Right cardiac atrium (tissue), 5 donors: Measurements from ENCODE around the gene COX6B1. TPM values are rescaled to one million over a fixed set of nuclear protein-coding genes. Genes with fewer than 3 reads are reported as not detected.
A peak's percentile ranks its signal among the peaks of the same experiment; 100 is the strongest.
"Not testable (repeated sequence)": the region's sequence is repeated elsewhere in the genome, so short reads cannot be mapped to it uniquely, and the experiment has no call there.

Experiments
- ATAC-seq, 2 donors: fragments of 200-7000 bp; cut with Tn5 transposase; one replicate each; pipeline versions ENCODE4 v1.8.0 to v1.9.1; 2020; ENCODE audit warnings: moderate library complexity in 2 of 2, mild to moderate bottlenecking in 1 of 2
- DNase-seq, 3 donors: peaks; one replicate each; pipeline ENCODE4 v3.0.0-alpha.2; 2020
- H3K27ac ChIP-seq: one replicate; pipeline ENCODE4 v1.5.1; 2013; ENCODE audit warnings: mild to moderate bottlenecking, low read length, control low read depth, moderate library complexity
- H3K27me3 ChIP-seq: one replicate; pipeline ENCODE4 v1.6.1; 2013; ENCODE audit not compliant: control insufficient read depth, insufficient read depth
- H3K4me1 ChIP-seq: one replicate; pipeline ENCODE4 v1.6.1; 2013; ENCODE audit warnings: low read length; ENCODE audit not compliant: control insufficient read depth, insufficient read depth
- H3K4me3 ChIP-seq: one replicate; pipeline ENCODE4 v1.5.1; 2013; ENCODE audit warnings: low read length, control low read depth
- H3K9me3 ChIP-seq: one replicate; pipeline ENCODE4 v1.6.1; 2013; ENCODE audit warnings: low read length; ENCODE audit not compliant: control insufficient read depth
- WGBS: extraction: QIAGEN DNeasy Blood & Tissue Kit; methylation state at CpG from one replicate; pipeline ENCODE4 v1.1.7; 2013; 5-methylcytosine and 5-hydroxymethylcytosine counted together
- intact Hi-C, 4 donors: fragments of 100-400 bp; cut with DNase I; formaldehyde crosslinking; loops; one replicate each; pipeline versions ENCODE4 v1.11.0 to v1.14.0; 2022 to 2023
- polyA plus RNA-seq: library from polyadenylated mRNA; stranded (reverse); fragments of 200-250 nt; gene quantifications from one replicate; pipeline ENCODE4 v1.2.3, GENCODE V29; 2013
- total RNA-seq, 4 donors: library from RNA; stranded (reverse); fragmentation: NEBNext Ultra II Directional; extraction: Animal tissue kit (Norgen Biotek cat#: 25700); gene quantifications; one replicate each; pipeline ENCODE4 v1.2.1, GENCODE V29; 2021
- donor health status: healthy with polysubstance abuse.
- donor health status: DM: no; HTN: yes; CAD: no.
- donor health status: DM: no; HTN: no; CAD: no.
- donor health status: DM: no; HTN: yes; CAD: no; lungs with severe emphysema.
- donor health status: DM: yes; HTN: yes; CAD: no.

The COX6B1 gene
- total and polyA plus RNA-seq, 5 donors, result 899 to 3,084 (median 1,127) TPM

DNA sequence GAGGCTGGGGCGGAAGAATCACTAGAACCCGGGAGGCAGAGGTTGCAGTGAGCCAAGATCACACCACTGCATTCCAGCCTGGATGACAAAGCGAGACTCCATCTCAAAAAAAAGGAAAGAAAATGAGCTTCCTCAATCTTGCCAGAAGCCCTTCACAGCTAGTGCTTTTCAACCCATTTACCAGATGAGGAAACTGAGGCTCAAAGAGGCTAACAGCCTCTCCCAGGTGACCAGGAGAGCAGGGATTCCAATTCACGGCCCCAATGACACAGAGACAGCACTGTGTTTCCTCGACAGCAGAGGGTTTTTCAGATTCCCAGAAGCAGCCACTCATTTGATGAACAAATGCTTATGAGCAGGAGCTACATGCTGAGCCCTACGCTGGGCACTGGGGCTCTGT lies 21.4 kb downstream of the COX6B1 start:
- H3K9me3 ChIP-seq, result no peaks in the 10 kb centered on the region
- no peak overlapping the region for H3K27ac ChIP-seq
- WGBS, result 79% methylated on average over 6 of the region's 6 CpGs
- intact Hi-C loops, result no loop called here
- no peak overlapping the region for H3K4me3 ChIP-seq
- H3K27me3 ChIP-seq, result no peaks in the 10 kb centered on the region
- DNase-seq, result no peak
- H3K4me1 ChIP-seq, result no peaks in the 10 kb centered on the region
- no peak for ATAC-seq

DNA sequence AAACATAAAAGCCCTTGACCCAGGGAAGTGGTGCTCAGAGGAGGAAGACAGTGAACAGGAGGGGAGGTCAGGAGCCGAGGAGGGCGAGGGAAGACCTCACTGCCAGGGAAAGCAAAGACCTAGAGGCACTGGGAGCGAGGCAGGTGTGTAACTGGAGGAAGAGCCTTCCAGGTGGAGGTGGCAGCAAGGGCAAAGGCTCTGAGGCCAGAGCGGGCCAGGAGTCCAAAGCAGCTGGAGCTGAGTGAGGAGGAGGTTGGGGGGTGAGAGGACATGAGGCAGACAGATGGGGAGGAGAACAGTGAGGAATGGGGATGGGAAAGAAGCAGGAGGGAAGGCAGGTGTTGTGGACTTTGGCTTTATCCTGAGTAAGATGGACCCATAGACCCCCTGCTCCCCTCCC lies 21.9 kb downstream of the COX6B1 start:
- H3K27me3 ChIP-seq, result no peaks in the 10 kb centered on the region
- no peaks in the 10 kb centered on the region for H3K4me1 ChIP-seq
- H3K9me3 ChIP-seq, result no peaks in the 10 kb centered on the region
- intact Hi-C loops, result no loop called here
- no peak for DNase-seq
- ATAC-seq, result no peak
- H3K4me3 ChIP-seq, result no peak overlapping the region
- H3K27ac ChIP-seq, result no peak overlapping the region
- WGBS, result 73% methylated on average over 4 of the region's 4 CpGs

GRCh38 chr19:35670686-35671085 lies 22.6 kb downstream of the COX6B1 start:
- no peak for DNase-seq
- Histone ChIP-seq H3K27me3 (no peaks in the 10 kb centered on the region), H3K9me3 (no peaks in the 10 kb centered on the region), H3K4me3 (no peak overlapping the region), H3K27ac (no peak overlapping the region), H3K4me1 (no peaks in the 10 kb centered on the region)
- no peak for ATAC-seq
- WGBS, result 71% methylated on average over 1 of the region's 1 CpG
- intact Hi-C loops, result no loop called here

- intact Hi-C loops, result no loop called here
- no peaks in the 10 kb centered on the region for H3K4me1 ChIP-seq
- no peak overlapping the region for H3K27ac ChIP-seq
- 28% methylated on average over 3 of the region's 3 CpGs for WGBS
- H3K9me3 ChIP-seq, result no peaks in the 10 kb centered on the region
- no peak overlapping the region for H3K4me3 ChIP-seq
- no peaks in the 10 kb centered on the region for H3K27me3 ChIP-seq
- DNase-seq (no peak), ATAC-seq (no peak)
These were observed 23.7 kb downstream of the COX6B1 start for GRCh38 chr19:35671818-35672217.

DNA sequence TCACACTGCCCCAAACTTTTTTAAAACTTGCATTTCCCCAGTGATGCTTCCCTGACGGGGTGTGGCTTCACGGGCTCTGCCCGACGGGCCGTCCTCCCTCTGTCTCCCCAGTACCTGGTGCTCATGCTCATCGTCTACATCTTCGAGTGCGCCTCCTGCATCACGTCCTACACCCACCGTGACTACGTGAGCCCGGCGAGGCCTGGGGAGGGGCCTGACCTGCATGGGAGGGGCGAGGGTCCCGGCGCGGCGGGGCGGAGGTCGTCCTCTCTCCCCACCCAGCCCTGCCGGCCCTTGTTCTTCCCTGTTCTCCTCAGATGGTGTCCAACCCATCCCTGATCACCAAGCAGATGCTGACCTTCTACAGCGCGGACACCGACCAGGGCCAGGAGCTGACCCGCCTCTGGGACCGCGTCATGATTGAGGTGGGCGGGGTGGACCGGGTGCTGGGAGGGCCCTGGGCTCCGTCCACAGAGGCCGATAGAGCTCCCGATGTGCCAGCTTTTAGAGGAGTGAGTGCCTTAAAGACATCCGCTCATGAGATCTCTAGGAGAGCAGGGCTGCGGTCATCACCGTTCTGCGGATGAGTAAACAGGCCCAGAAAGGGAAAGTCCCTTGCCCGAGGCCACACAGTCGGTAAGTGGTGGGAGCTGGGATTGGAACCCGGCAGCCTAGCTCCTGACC lies 25.1 kb downstream of the COX6B1 start:
- no peaks in the 10 kb centered on the region for H3K27me3 ChIP-seq
- no peak overlapping the region for H3K4me3 ChIP-seq
- no peaks in the 10 kb centered on the region for H3K4me1 ChIP-seq
- DNase-seq (peak; percentile 68 to 76 (median 69)), ATAC-seq (peak; percentile 71 to 89)
- intact Hi-C loops, result no loop called here
- H3K9me3 ChIP-seq, result no peaks in the 10 kb centered on the region
- WGBS, result 8% methylated on average over 39 of the region's 39 CpGs
- no peak overlapping the region for H3K27ac ChIP-seq

GRCh38 chr19:35675589-35676140 lies 27.5 kb downstream of the COX6B1 start:
- intact Hi-C loops, result no loop called here
- no peaks in the 10 kb centered on the region for H3K27me3 ChIP-seq
- no peak overlapping the region for H3K4me3 ChIP-seq
- no peaks in the 10 kb centered on the region for H3K9me3 ChIP-seq
- WGBS, result 81% methylated on average over 15 of the region's 15 CpGs
- ATAC-seq (no peak), DNase-seq (no peak)
- H3K27ac ChIP-seq, result no peak overlapping the region
- no peaks in the 10 kb centered on the region for H3K4me1 ChIP-seq

DNA sequence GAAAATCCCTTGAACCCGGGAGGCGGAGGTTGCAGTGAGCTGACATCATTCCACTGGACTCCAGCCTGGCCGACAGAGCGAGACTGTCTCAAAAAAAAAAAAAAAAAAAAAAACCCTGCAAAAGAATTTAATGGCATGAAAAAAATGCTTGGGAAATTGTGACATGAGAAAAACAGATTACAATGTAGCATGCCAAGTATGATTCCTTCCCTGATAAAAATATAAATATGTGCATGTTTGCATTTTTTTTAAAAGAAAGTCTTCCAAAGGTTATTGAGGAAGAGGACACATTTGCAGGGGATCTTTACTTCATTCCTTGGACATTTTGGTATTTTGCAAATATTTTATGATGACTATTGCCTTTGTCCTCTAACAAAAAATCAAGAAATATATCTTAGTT lies 41.7 kb downstream of the COX6B1 start:
- DNase-seq (no peak), ATAC-seq (no peak)
- intact Hi-C loops, result loop anchor here in 3 of 4 donors (5.0 to 10.0 kb wide), 2 partner anchors 132 to 245 kb away; partner anchors contain the start of gene LRFN3 (in 2 of the 3)
- 32% methylated on average over 4 of the region's 4 CpGs for WGBS
- Histone ChIP-seq H3K27ac (no peak overlapping the region), H3K9me3 (no peaks in the 10 kb centered on the region), H3K27me3 (no peaks in the 10 kb centered on the region), H3K4me3 (no peak overlapping the region), H3K4me1 (no peaks in the 10 kb centered on the region)

- intact Hi-C loops, result loop anchor here in 3 of 4 donors (5.0 to 10.0 kb wide), 2 partner anchors 131 to 244 kb away; partner anchors contain the start of gene LRFN3 (in 2 of the 3)
These were observed 43.0 kb downstream of the COX6B1 start for GRCh38 chr19:35691106-35691505.

DNA sequence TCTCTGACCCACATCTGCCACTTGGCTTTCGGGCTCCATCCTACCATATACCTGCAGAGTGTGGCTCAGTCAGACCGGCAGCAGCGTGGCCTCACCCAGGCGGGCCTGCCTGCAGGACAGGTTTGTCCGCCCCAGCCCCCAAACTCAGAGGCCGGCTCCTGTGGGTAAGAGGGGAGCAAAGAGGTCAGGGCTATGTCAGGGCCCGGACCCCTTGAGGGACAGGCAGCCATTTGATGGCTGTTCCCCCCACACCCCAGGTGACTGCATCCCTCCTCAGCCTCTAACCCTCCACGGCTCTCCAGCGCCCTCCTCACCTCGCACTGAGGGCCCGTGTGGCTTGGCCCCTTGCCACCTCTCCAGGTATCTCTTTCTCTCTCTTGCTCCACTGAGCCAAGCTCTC lies 43.9 kb downstream of the COX6B1 start:
- intact Hi-C loops, result loop anchor here in 3 of 4 donors (5.0 to 10.0 kb wide), 2 partner anchors 130 to 243 kb away; partner anchors contain the start of gene LRFN3 (in 2 of the 3)
- Histone ChIP-seq H3K27ac (no peak overlapping the region), H3K9me3 (no peaks in the 10 kb centered on the region), H3K27me3 (no peaks in the 10 kb centered on the region), H3K4me3 (no peak overlapping the region), H3K4me1 (no peaks in the 10 kb centered on the region)
- ATAC-seq, result no peak
- DNase-seq, result no peak
- WGBS, result 84% methylated on average over 11 of the region's 11 CpGs

More at GRCh38 chr19:35691106-35691505, 43.0 kb downstream of the COX6B1 start:
- H3K9me3 ChIP-seq, H3K27me3 ChIP-seq, DNase-seq, H3K4me1 ChIP-seq, H3K27ac ChIP-seq, ATAC-seq, H3K4me3 ChIP-seq: not testable (repeated sequence)
- 94% methylated on average over 37 of the region's 37 CpGs for WGBS

- intact Hi-C loops, result loop anchor here in 3 of 4 donors (5.0 to 10.0 kb wide), 2 partner anchors 129 to 241 kb away; partner anchors contain the start of gene LRFN3 (in 2 of the 3)
- DNase-seq, result no peak
- peak; percentile 12 to 36 for ATAC-seq
- no peaks in the 10 kb centered on the region for H3K27me3 ChIP-seq
- 12% methylated on average over 8 of the region's 8 CpGs for WGBS
- H3K9me3 ChIP-seq, result no peaks in the 10 kb centered on the region
- no peak overlapping the region for H3K4me3 ChIP-seq
- no peak overlapping the region for H3K27ac ChIP-seq
- no peaks in the 10 kb centered on the region for H3K4me1 ChIP-seq
These were observed 45.3 kb downstream of the COX6B1 start for GRCh38 chr19:35693422-35693821.

- intact Hi-C loops, result loop anchor here (1.0 to 10.0 kb wide), 4 partner anchors 22 to 241 kb away; partner anchors contain the start of gene LRFN3 (in 2 of the 4)
- H3K27ac ChIP-seq, result no peak overlapping the region
These were observed 45.9 kb downstream of the COX6B1 start for GRCh38 chr19:35693835-35694599.

More at GRCh38 chr19:35693835-35694599, 45.9 kb downstream of the COX6B1 start:
- no peaks in the 10 kb centered on the region for H3K4me1 ChIP-seq
- H3K4me3 ChIP-seq, result no peak overlapping the region
- no peaks in the 10 kb centered on the region for H3K9me3 ChIP-seq
- WGBS, result 33% methylated on average over 8 of the region's 8 CpGs
- no peaks in the 10 kb centered on the region for H3K27me3 ChIP-seq
- DNase-seq (peak; percentile 88 to 94 (median 91)), ATAC-seq (peak; percentile 99)
